HEK293 (cell line): ENCODE results near the gene PLXNA2.

ENCODE experiments used
- CTCF ChIP-seq: fragments of 450-650 bp; formaldehyde crosslinking; IDR thresholded peaks from 2 replicates; pipeline ENCODE4 v1.5.1; 2016; ENCODE audit warnings: missing biosample characterization, missing genetic modification characterization
- PRDM4 ChIP-seq: fragments of 450-650 bp; formaldehyde crosslinking; IDR thresholded peaks from 2 replicates; pipeline ENCODE4 v1.5.1; 2017; ENCODE audit warnings: missing biosample characterization, missing genetic modification characterization
- REST ChIP-seq: fragments of 450-650 bp; formaldehyde crosslinking; IDR thresholded peaks from 2 replicates; pipeline ENCODE4 v1.5.1; 2016; ENCODE audit warnings: missing biosample characterization, missing genetic modification characterization
- SETDB1 ChIP-seq: IDR thresholded peaks from one replicate; pipeline ENCODE4 v1.6.1; 2017; ENCODE audit warnings: mild to moderate bottlenecking, low read length, moderate library complexity, mixed read lengths; ENCODE audit not compliant: insufficient read length
- ZNF23 ChIP-seq: fragments of 450-650 bp; formaldehyde crosslinking; IDR thresholded peaks from 2 replicates; pipeline ENCODE4 v1.5.1; 2016; ENCODE audit warnings: missing biosample characterization, missing genetic modification characterization, borderline replicate concordance
- ZNF266 ChIP-seq: fragments of 450-650 bp; formaldehyde crosslinking; IDR thresholded peaks from 2 replicates; pipeline ENCODE4 v1.5.1; 2016; ENCODE audit warnings: missing biosample characterization, missing genetic modification characterization, low read depth
- ZNF274 ChIP-seq, 2 experiments: fragments of 200-500 bp in 1 of 2; fragments of 450-650 bp in 1 of 2; sonication (Bioruptor generic) in 1 of 2; formaldehyde crosslinking in 1 of 2; IDR thresholded peaks; 2 replicates each; pipeline versions ENCODE4 v1.5.1 to v1.6.1; 2014 to 2016; ENCODE audit warnings: borderline replicate concordance in 1 of 2, inconsistent platforms in 1 of 2, low read length in 1 of 2, missing biosample characterization in 1 of 2, missing genetic modification characterization in 1 of 2
- ZNF302 ChIP-seq: fragments of 450-650 bp; formaldehyde crosslinking; IDR thresholded peaks from 2 replicates; pipeline ENCODE4 v1.5.1; 2016; ENCODE audit warnings: missing biosample characterization, missing genetic modification characterization, low read depth
- ZNF311 ChIP-seq: fragments of 450-650 bp; formaldehyde crosslinking; IDR thresholded peaks from 2 replicates; pipeline ENCODE4 v1.5.1; 2017; ENCODE audit warnings: missing biosample characterization, missing genetic modification characterization, borderline replicate concordance
- ZNF350 ChIP-seq: fragments of 450-650 bp; formaldehyde crosslinking; IDR thresholded peaks from 2 replicates; pipeline ENCODE4 v1.5.0; 2017; ENCODE audit warnings: missing biosample characterization, mild to moderate bottlenecking, missing genetic modification characterization
- ZNF530 ChIP-seq: fragments of 450-650 bp; formaldehyde crosslinking; IDR thresholded peaks from 2 replicates; pipeline ENCODE4 v1.5.1; 2016; ENCODE audit warnings: low read depth, missing biosample characterization, missing genetic modification characterization
- ZNF664 ChIP-seq: fragments of 450-650 bp; formaldehyde crosslinking; IDR thresholded peaks from 2 replicates; pipeline ENCODE4 v1.5.1; 2016; ENCODE audit warnings: missing biosample characterization, missing genetic modification characterization
- ZSCAN5A ChIP-seq: fragments of 450-650 bp; formaldehyde crosslinking; IDR thresholded peaks from 2 replicates; pipeline ENCODE4 v1.5.1; 2016; ENCODE audit warnings: missing biosample characterization, missing genetic modification characterization

GRCh38 chr1:208247696-208248095, 3.5 kb upstream of the PLXNA2 start:
- TF ChIP-seq CTCF (no peak), PRDM4 (tag by site-specific recombination) (no peak), ZNF302 (tag by site-specific recombination) (no peak), ZNF664 (tag by site-specific recombination) (no peak), ZSCAN5A (tag by site-specific recombination) (no peak), REST (no peak), ZNF23 (tag by site-specific recombination) (no peak), ZNF311 (tag by site-specific recombination) (no peak), ZNF530 (tag by site-specific recombination) (no peak), ZNF266 (no peak), SETDB1 (no peak), ZNF274 (IDR thresholded peaks at IDR 0.05; ENCODE audit: low read length) (no peak), ZNF274 (tag by site-specific recombination; IDR thresholded peaks at IDR 0.05; ENCODE audit: borderline replicate concordance) (no peak), ZNF350 (no peak)
